Brain microvascular endothelial cell (primary cell): Measurements from ENCODE around the gene CAT.
A peak's percentile ranks its signal among the peaks of the same experiment; 100 is the strongest.

Experiments
- DNase-seq: peaks from one replicate; pipeline ENCODE4 v3.0.0-alpha.2; 2020
- H3K27ac ChIP-seq: fragments of 250-450 bp; sonication (Bioruptor Pico); 2 replicates; pipeline ENCODE4 v1.5.1; 2020; ENCODE audit warnings: mild to moderate bottlenecking, moderate library complexity
- H3K27me3 ChIP-seq: fragments of 250-450 bp; sonication (Bioruptor Pico); replicated peaks from 2 replicates; pipeline ENCODE4 v1.5.1; 2020; ENCODE audit warnings: mild to moderate bottlenecking
- H3K36me3 ChIP-seq: fragments of 250-450 bp; sonication (Bioruptor Pico); replicated peaks from 2 replicates; pipeline ENCODE4 v1.5.1; 2020; ENCODE audit warnings: mild to moderate bottlenecking
- H3K4me3 ChIP-seq: 2 replicates; pipeline ENCODE4 v1.5.1; 2011; ENCODE audit warnings: low read depth, mild to moderate bottlenecking, control low read depth, low read length, moderate library complexity
- in situ Hi-C: cut with HindIII; loops from 2 replicates; pipeline ENCODE4 v1.10.0; 2017; ENCODE audit warnings: low sequenced_read_pairs, low pct_ligation_motif_present
- TF ChIP-seq, protein P1 (sequence below): IDR thresholded peaks from 2 replicates; pipeline ENCODE4 v1.5.1; 2011; ENCODE audit warnings: low read depth, mild to moderate bottlenecking, moderate library complexity, low read length, control low read depth, inconsistent platforms; ENCODE audit errors: missing control alignments

CAT gene

GRCh38 chr11:34425867-34426266, 12.9 kb upstream of the CAT start:
- no peak for DNase-seq
- Histone ChIP-seq H3K27ac (no peak overlapping the region), H3K36me3 (no peaks in the 10 kb centered on the region), H3K27me3 (no peaks in the 10 kb centered on the region), H3K4me3 (no peak overlapping the region)
- TF ChIP-seq, protein P1, sequence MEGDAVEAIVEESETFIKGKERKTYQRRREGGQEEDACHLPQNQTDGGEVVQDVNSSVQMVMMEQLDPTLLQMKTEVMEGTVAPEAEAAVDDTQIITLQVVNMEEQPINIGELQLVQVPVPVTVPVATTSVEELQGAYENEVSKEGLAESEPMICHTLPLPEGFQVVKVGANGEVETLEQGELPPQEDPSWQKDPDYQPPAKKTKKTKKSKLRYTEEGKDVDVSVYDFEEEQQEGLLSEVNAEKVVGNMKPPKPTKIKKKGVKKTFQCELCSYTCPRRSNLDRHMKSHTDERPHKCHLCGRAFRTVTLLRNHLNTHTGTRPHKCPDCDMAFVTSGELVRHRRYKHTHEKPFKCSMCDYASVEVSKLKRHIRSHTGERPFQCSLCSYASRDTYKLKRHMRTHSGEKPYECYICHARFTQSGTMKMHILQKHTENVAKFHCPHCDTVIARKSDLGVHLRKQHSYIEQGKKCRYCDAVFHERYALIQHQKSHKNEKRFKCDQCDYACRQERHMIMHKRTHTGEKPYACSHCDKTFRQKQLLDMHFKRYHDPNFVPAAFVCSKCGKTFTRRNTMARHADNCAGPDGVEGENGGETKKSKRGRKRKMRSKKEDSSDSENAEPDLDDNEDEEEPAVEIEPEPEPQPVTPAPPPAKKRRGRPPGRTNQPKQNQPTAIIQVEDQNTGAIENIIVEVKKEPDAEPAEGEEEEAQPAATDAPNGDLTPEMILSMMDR, result no peak
- in situ Hi-C loops, result no loop called here

DNA sequence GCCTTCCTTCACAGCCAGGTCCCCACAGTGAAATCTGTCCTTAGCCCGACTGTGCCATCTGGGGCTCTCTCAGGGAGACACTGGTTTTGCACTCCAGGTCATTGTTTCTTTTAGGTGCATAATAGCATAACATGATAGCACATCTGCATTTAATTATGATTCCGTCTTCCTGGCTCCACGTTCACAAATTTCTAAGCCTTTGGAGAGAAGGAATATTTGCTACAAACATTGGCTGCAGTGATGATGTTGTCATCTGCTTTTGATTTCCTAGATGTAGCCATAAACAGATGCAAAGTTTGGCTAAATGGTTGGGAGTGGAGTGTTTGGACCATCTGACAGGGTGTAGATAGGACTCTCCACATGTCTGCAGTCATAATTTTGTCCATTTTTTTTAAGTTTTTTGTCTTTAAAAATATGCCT, 12.0 kb upstream of the CAT start:
- Histone ChIP-seq H3K27ac (peak overlapping the region; percentile 22), H3K4me3 (no peak overlapping the region)
- in situ Hi-C loops, result no loop called here

GRCh38 chr11:34427186-34427805, 11.4 kb upstream of the CAT start:
- TF ChIP-seq, protein P1, result no peak
- in situ Hi-C loops, result no loop called here
- DNase-seq, result peak; percentile 81
- Histone ChIP-seq H3K27ac (peak overlapping the region; percentile 22), H3K36me3 (no peaks in the 10 kb centered on the region), H3K27me3 (no peaks in the 10 kb centered on the region), H3K4me3 (no peak overlapping the region)

More for the DNA sequence above, 12.0 kb upstream of the CAT start:
- no peak for DNase-seq
- TF ChIP-seq, protein P1, result no peak
- H3K36me3 ChIP-seq, result no peaks in the 10 kb centered on the region
- no peaks in the 10 kb centered on the region for H3K27me3 ChIP-seq

- in situ Hi-C loops, result no loop called here
- no peaks in the 10 kb centered on the region for H3K36me3 ChIP-seq
- DNase-seq, result no peak
- no peak overlapping the region for H3K4me3 ChIP-seq
- no peaks in the 10 kb centered on the region for H3K27me3 ChIP-seq
- TF ChIP-seq, protein P1, result no peak
- H3K27ac ChIP-seq, result no peak overlapping the region
These were observed 6.8 kb upstream of the CAT start for GRCh38 chr11:34431979-34432378.

DNA sequence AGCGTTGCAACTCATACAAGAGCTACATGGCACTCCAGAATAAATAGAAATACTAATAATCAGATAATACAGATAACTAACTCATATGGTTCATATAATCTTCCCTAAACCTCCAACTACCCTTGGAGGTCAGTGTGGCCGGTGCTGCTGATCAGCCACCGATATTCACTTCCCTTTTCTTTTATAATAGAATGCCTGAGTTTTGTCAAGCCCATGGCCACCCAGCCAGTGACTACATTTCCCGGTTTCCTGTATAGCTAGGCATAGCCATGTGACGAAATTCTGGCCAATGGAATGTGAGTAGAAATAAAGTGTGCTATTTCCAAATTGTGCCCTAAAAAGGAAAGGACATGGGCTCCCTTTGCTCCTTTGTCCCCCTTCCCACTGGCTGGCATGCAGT, 5.9 kb upstream of the CAT start:
- no peak for DNase-seq
- no peak overlapping the region for H3K27ac ChIP-seq
- H3K27me3 ChIP-seq, result no peaks in the 10 kb centered on the region
- no peaks in the 10 kb centered on the region for H3K36me3 ChIP-seq
- no peak overlapping the region for H3K4me3 ChIP-seq
- TF ChIP-seq, protein P1, result no peak
- in situ Hi-C loops, result no loop called here

- no peak overlapping the region for H3K27ac ChIP-seq
- no peak for DNase-seq
- TF ChIP-seq, protein P1, result no peak
- H3K36me3 ChIP-seq, result no peaks in the 10 kb centered on the region
- in situ Hi-C loops, result no loop called here
- H3K4me3 ChIP-seq, result no peak overlapping the region
- no peaks in the 10 kb centered on the region for H3K27me3 ChIP-seq
These were observed 4.8 kb upstream of the CAT start for GRCh38 chr11:34433899-34434298.
